T-helper 17 cell (primary cell): ENCODE data around the gene APEH. TPM values are rescaled to one million over a fixed set of nuclear protein-coding genes. Genes with fewer than 3 reads are reported as not detected.

ENCODE experiments used
- ATAC-seq: fragments of 150-1000 bp; cut with Tn5 transposase; 2 replicates; pipeline ENCODE4 v1.10.0; 2021; ENCODE audit warnings: mild to moderate bottlenecking, moderate library complexity
- DNase-seq, 3 donors: peaks; one replicate each; pipeline versions ENCODE4 v3.0.0 to v3.0.0-alpha.2; 2020 to 2021
- H3K9me3 ChIP-seq: one replicate; pipeline ENCODE4 v1.7.0; 2013; ENCODE audit warnings: low read length, mild to moderate bottlenecking; ENCODE audit not compliant: control insufficient read depth, poor library complexity, severe bottlenecking
- H3K27ac Mint-ChIP-seq: one replicate; pipeline ENCODE4 v1.8.0; 2022; ENCODE audit warnings: mild to moderate bottlenecking, moderate library complexity, mixed read lengths
- H3K27me3 Mint-ChIP-seq: one replicate; pipeline ENCODE4 v1.8.0; 2022; ENCODE audit warnings: mixed read lengths
- H3K36me3 Mint-ChIP-seq: one replicate; pipeline ENCODE4 v1.8.0; 2022; ENCODE audit warnings: low read depth, mixed read lengths
- H3K4me1 Mint-ChIP-seq: one replicate; pipeline ENCODE4 v1.8.0; 2022; ENCODE audit warnings: mild to moderate bottlenecking, mixed read lengths
- H3K4me3 Mint-ChIP-seq: one replicate; pipeline ENCODE4 v1.8.0; 2022; ENCODE audit warnings: mild to moderate bottlenecking, moderate library complexity, mixed read lengths
- total RNA-seq, 4 donors: library from RNA in 2 of 4; stranded (reverse) in 2 of 4; gene quantifications; one replicate each; pipeline ENCODE4 v1.2.3 and lab custom pipeline; 2022 to 2026

APEH gene
- total RNA-seq (10 to 100 TPM; 61.2 to 71.0 TPM), total RNA-seq (lab: John Stamatoyannopoulos, UW) (54.9 to 115 reads per million in 2 donors)

GRCh38 chr3:49673715-49674496 is at the start of gene APEH:
TSS of gene APEH (plus strand) at chr3:49674351. CDS start at chr3:49674402, 51 bp downstream.
- Mint-ChIP-seq H3K4me3 (peak within 1 kb of the TSS; percentile 95), H3K36me3 (no peaks in the 10 kb centered on the region), H3K27me3 (no peaks in the 10 kb centered on the region), H3K27ac (peak within 1 kb of the TSS; percentile 70), H3K4me1 (peaks cover 24% of the 10 kb centered on the region)
- peak; percentile 96 to 98 (median 97) for DNase-seq
- ATAC-seq, result peak; percentile 89
- H3K9me3 ChIP-seq, result no peaks in the 10 kb centered on the region

GRCh38 chr3:49625071-49625470 is 49.1 kb upstream of the APEH start:
- H3K27me3 Mint-ChIP-seq, result peaks cover 14% of the 10 kb centered on the region
- no peak overlapping the region for H3K27ac Mint-ChIP-seq
- ATAC-seq, result no peak
- no peaks in the 10 kb centered on the region for H3K4me1 Mint-ChIP-seq
- no peaks in the 10 kb centered on the region for H3K36me3 Mint-ChIP-seq
- no peaks in the 10 kb centered on the region for H3K9me3 ChIP-seq
- DNase-seq, result no peak
- no peak overlapping the region for H3K4me3 Mint-ChIP-seq

GRCh38 chr3:49626101-49626581 is 48.0 kb upstream of the APEH start:
- no peak for DNase-seq

GRCh38 chr3:49626796-49627195 is 47.4 kb upstream of the APEH start:
- Mint-ChIP-seq H3K4me3 (no peak overlapping the region), H3K4me1 (no peaks in the 10 kb centered on the region), H3K36me3 (peaks cover 6% of the 10 kb centered on the region), H3K27me3 (peaks cover 25% of the 10 kb centered on the region), H3K27ac (no peak overlapping the region)
- DNase-seq (no peak), ATAC-seq (no peak)
- no peaks in the 10 kb centered on the region for H3K9me3 ChIP-seq

More at GRCh38 chr3:49626101-49626581, 48.0 kb upstream of the APEH start:
- no peak overlapping the region for H3K27ac Mint-ChIP-seq
- ATAC-seq, result no peak
- H3K36me3 Mint-ChIP-seq, result peaks cover 5% of the 10 kb centered on the region
- H3K4me3 Mint-ChIP-seq, result no peak overlapping the region
- peaks cover 24% of the 10 kb centered on the region for H3K27me3 Mint-ChIP-seq
- H3K9me3 ChIP-seq, result no peaks in the 10 kb centered on the region
- H3K4me1 Mint-ChIP-seq, result no peaks in the 10 kb centered on the region

GRCh38 chr3:49627634-49628033 is 46.5 kb upstream of the APEH start:
- Mint-ChIP-seq H3K27ac (no peak overlapping the region), H3K4me1 (no peaks in the 10 kb centered on the region), H3K4me3 (no peak overlapping the region), H3K27me3 (peaks cover 29% of the 10 kb centered on the region), H3K36me3 (peaks cover 6% of the 10 kb centered on the region)
- DNase-seq, result no peak
- no peaks in the 10 kb centered on the region for H3K9me3 ChIP-seq
- ATAC-seq, result no peak

GRCh38 chr3:49628249-49628648 is 45.9 kb upstream of the APEH start:
- no peaks in the 10 kb centered on the region for H3K9me3 ChIP-seq
- ATAC-seq, result no peak
- DNase-seq, result no peak
- H3K4me3 Mint-ChIP-seq, result no peak overlapping the region
- peaks cover 29% of the 10 kb centered on the region for H3K27me3 Mint-ChIP-seq
- peaks cover 6% of the 10 kb centered on the region for H3K36me3 Mint-ChIP-seq
- no peaks in the 10 kb centered on the region for H3K4me1 Mint-ChIP-seq
- H3K27ac Mint-ChIP-seq, result no peak overlapping the region

GRCh38 chr3:49629451-49629850 is 44.7 kb upstream of the APEH start:
- Mint-ChIP-seq H3K27ac (no peak overlapping the region), H3K27me3 (peaks cover 37% of the 10 kb centered on the region), H3K4me1 (peaks cover 2% of the 10 kb centered on the region), H3K4me3 (no peak overlapping the region), H3K36me3 (peaks cover 6% of the 10 kb centered on the region)
- no peaks in the 10 kb centered on the region for H3K9me3 ChIP-seq
- ATAC-seq (no peak), DNase-seq (no peak)

GRCh38 chr3:49629866-49630265 is 44.3 kb upstream of the APEH start:
- H3K9me3 ChIP-seq, result no peaks in the 10 kb centered on the region
- Mint-ChIP-seq H3K4me1 (peaks cover 2% of the 10 kb centered on the region), H3K4me3 (no peak overlapping the region), H3K27me3 (peaks cover 39% of the 10 kb centered on the region), H3K36me3 (peaks cover 6% of the 10 kb centered on the region), H3K27ac (no peak overlapping the region)
- DNase-seq (no peak), ATAC-seq (no peak)

GRCh38 chr3:49630784-49631183 is 43.4 kb upstream of the APEH start:
- H3K36me3 Mint-ChIP-seq, result peaks cover 6% of the 10 kb centered on the region

GRCh38 chr3:49634736-49635135 is 39.4 kb upstream of the APEH start:
- no peak for ATAC-seq
- peaks cover 31% of the 10 kb centered on the region for H3K27me3 Mint-ChIP-seq
- H3K27ac Mint-ChIP-seq, result no peak overlapping the region
- peaks cover 6% of the 10 kb centered on the region for H3K36me3 Mint-ChIP-seq
- no peak for DNase-seq
- H3K4me3 Mint-ChIP-seq, result no peak overlapping the region
- H3K4me1 Mint-ChIP-seq, result peaks cover 10% of the 10 kb centered on the region
- no peaks in the 10 kb centered on the region for H3K9me3 ChIP-seq

More at GRCh38 chr3:49630784-49631183, 43.4 kb upstream of the APEH start:
- H3K27me3 Mint-ChIP-seq, result peaks cover 43% of the 10 kb centered on the region
- no peak for ATAC-seq
- peaks cover 4% of the 10 kb centered on the region for H3K4me1 Mint-ChIP-seq
- no peak for DNase-seq
- H3K4me3 Mint-ChIP-seq, result no peak overlapping the region
- no peaks in the 10 kb centered on the region for H3K9me3 ChIP-seq
- no peak overlapping the region for H3K27ac Mint-ChIP-seq

GRCh38 chr3:49636883-49637609 is 37.1 kb upstream of the APEH start:
- no peak overlapping the region for H3K27ac Mint-ChIP-seq
- no peaks in the 10 kb centered on the region for H3K9me3 ChIP-seq
- H3K4me1 Mint-ChIP-seq, result peaks cover 10% of the 10 kb centered on the region
- DNase-seq (no peak), ATAC-seq (no peak)
- H3K4me3 Mint-ChIP-seq, result no peak overlapping the region
- H3K27me3 Mint-ChIP-seq, result peaks cover 18% of the 10 kb centered on the region
- H3K36me3 Mint-ChIP-seq, result no peaks in the 10 kb centered on the region

- no peaks in the 10 kb centered on the region for H3K9me3 ChIP-seq
- DNase-seq (no peak), ATAC-seq (no peak)
- Mint-ChIP-seq H3K27ac (no peak overlapping the region), H3K27me3 (peaks cover 12% of the 10 kb centered on the region), H3K4me3 (no peak overlapping the region), H3K36me3 (no peaks in the 10 kb centered on the region), H3K4me1 (peaks cover 10% of the 10 kb centered on the region)
These were observed 35.7 kb upstream of the APEH start for GRCh38 chr3:49638445-49638844.

- Mint-ChIP-seq H3K27me3 (peaks cover 5% of the 10 kb centered on the region), H3K4me1 (peaks cover 7% of the 10 kb centered on the region), H3K27ac (no peak overlapping the region), H3K36me3 (no peaks in the 10 kb centered on the region), H3K4me3 (no peak overlapping the region)
- DNase-seq, result no peak
- ATAC-seq, result no peak
- no peaks in the 10 kb centered on the region for H3K9me3 ChIP-seq
These were observed 34.6 kb upstream of the APEH start for GRCh38 chr3:49639551-49639950.
